ENCODE measurements around the gene UCHL1.

UCHL1 gene

GRCh38 chr4:41241919-41242318 is 14.8 kb upstream of the UCHL1 start:
- Histone ChIP-seq H3K27ac (replicated peaks) (no peak overlapping the region), H3K27me3 (ENCODE audit: insufficient read depth, poor library complexity, severe bottlenecking) (no peaks in the 10 kb centered on the region), H3K4me3 (replicated peaks; ENCODE audit: insufficient read depth, low read length) (no peak overlapping the region)
- TF ChIP-seq, protein P1, sequence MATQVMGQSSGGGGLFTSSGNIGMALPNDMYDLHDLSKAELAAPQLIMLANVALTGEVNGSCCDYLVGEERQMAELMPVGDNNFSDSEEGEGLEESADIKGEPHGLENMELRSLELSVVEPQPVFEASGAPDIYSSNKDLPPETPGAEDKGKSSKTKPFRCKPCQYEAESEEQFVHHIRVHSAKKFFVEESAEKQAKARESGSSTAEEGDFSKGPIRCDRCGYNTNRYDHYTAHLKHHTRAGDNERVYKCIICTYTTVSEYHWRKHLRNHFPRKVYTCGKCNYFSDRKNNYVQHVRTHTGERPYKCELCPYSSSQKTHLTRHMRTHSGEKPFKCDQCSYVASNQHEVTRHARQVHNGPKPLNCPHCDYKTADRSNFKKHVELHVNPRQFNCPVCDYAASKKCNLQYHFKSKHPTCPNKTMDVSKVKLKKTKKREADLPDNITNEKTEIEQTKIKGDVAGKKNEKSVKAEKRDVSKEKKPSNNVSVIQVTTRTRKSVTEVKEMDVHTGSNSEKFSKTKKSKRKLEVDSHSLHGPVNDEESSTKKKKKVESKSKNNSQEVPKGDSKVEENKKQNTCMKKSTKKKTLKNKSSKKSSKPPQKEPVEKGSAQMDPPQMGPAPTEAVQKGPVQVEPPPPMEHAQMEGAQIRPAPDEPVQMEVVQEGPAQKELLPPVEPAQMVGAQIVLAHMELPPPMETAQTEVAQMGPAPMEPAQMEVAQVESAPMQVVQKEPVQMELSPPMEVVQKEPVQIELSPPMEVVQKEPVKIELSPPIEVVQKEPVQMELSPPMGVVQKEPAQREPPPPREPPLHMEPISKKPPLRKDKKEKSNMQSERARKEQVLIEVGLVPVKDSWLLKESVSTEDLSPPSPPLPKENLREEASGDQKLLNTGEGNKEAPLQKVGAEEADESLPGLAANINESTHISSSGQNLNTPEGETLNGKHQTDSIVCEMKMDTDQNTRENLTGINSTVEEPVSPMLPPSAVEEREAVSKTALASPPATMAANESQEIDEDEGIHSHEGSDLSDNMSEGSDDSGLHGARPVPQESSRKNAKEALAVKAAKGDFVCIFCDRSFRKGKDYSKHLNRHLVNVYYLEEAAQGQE (IDR thresholded peaks at IDR 0.05; ENCODE audit: insufficient replicate concordance, low read depth) = no peak
- TF ChIP-seq POLR2AphosphoS5 (IDR thresholded peaks at IDR 0.05; ENCODE audit: low read depth) (no peak), SPI1 (IDR thresholded peaks at IDR 0.05; ENCODE audit: borderline replicate concordance, low read depth) (no peak), GABPA (IDR thresholded peaks at IDR 0.05; ENCODE audit: low read depth) (no peak)
- TF ChIP-seq, protein P2, sequence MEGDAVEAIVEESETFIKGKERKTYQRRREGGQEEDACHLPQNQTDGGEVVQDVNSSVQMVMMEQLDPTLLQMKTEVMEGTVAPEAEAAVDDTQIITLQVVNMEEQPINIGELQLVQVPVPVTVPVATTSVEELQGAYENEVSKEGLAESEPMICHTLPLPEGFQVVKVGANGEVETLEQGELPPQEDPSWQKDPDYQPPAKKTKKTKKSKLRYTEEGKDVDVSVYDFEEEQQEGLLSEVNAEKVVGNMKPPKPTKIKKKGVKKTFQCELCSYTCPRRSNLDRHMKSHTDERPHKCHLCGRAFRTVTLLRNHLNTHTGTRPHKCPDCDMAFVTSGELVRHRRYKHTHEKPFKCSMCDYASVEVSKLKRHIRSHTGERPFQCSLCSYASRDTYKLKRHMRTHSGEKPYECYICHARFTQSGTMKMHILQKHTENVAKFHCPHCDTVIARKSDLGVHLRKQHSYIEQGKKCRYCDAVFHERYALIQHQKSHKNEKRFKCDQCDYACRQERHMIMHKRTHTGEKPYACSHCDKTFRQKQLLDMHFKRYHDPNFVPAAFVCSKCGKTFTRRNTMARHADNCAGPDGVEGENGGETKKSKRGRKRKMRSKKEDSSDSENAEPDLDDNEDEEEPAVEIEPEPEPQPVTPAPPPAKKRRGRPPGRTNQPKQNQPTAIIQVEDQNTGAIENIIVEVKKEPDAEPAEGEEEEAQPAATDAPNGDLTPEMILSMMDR (IDR thresholded peaks at IDR 0.05; ENCODE audit: insufficient read depth, low read length) = no peak
- no peak for DNase-seq (ENCODE audit: low read depth in 1 of 2, low spot score in 1 of 2)

DNA sequence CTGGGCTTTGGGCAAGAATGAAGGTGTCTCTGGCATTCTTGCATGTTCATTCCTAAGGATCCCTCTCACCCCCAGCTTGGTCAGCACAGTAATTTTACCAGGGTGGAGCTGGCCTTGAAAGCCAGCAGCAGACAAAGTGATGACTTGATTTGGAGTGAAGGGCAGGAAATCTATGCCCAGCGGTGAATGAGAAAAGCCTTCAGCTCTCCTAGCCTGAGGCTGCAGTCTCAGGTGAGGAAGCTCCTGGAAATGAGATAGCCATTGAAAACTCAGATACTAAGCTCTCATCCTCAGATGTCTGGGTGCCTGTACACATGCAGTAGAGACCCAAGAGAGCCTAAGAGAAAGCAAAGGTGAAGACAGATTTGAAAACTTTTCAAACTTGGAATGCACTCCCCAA is 10.7 kb upstream of the UCHL1 start:
- Histone ChIP-seq H3K27me3 (ENCODE audit: insufficient read depth, poor library complexity, severe bottlenecking) (no peaks in the 10 kb centered on the region), H3K4me3 (replicated peaks; ENCODE audit: insufficient read depth, low read length) (no peak overlapping the region), H3K27ac (replicated peaks) (no peak overlapping the region)
- DNase-seq (ENCODE audit: low read depth in 1 of 2, low spot score in 1 of 2) = no peak
- TF ChIP-seq, protein P2 (IDR thresholded peaks at IDR 0.05; ENCODE audit: insufficient read depth, low read length) = no peak
- TF ChIP-seq POLR2AphosphoS5 (IDR thresholded peaks at IDR 0.05; ENCODE audit: low read depth) (no peak), GABPA (IDR thresholded peaks at IDR 0.05; ENCODE audit: low read depth) (no peak), SPI1 (IDR thresholded peaks at IDR 0.05; ENCODE audit: borderline replicate concordance, low read depth) (no peak)
- TF ChIP-seq, protein P1 (IDR thresholded peaks at IDR 0.05; ENCODE audit: insufficient replicate concordance, low read depth) = no peak

DNA sequence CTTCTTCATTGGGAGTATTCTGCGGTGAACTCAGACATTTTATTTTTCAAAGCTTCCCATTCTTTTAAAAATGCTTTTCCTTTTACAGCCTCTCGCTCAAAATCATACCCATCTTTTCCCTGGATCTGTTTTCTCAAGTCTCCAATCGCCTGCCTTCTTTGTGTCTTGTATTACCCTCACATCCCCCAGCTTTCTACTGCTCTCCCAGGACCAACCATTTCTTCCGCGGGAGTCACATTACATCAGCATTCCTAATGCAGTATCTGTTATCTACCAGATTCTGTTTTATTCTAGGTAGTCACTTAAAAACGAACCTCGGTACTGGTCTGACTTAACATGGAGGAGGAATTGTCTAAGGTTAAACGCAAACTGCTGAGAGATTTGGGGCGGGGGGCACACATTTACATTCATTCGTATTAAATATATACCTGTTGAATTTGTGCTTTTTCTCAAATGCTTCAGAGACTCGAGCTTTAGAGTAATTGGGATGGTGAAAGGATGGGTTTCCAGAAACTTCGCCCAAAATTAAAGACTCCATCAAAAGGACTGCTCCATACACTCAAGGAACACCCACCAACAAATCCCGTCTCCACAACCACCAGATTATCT is 493 bp upstream of the UCHL1 start:
- TF ChIP-seq SPI1 (IDR thresholded peaks at IDR 0.05; ENCODE audit: borderline replicate concordance, low read depth) (no peak), GABPA (IDR thresholded peaks at IDR 0.05; ENCODE audit: low read depth) (no peak), POLR2AphosphoS5 (IDR thresholded peaks at IDR 0.05; ENCODE audit: low read depth) (no peak)
- TF ChIP-seq, protein P1 (IDR thresholded peaks at IDR 0.05; ENCODE audit: insufficient replicate concordance, low read depth) = no peak
- TF ChIP-seq, protein P2 (IDR thresholded peaks at IDR 0.05; ENCODE audit: insufficient read depth, low read length) = no peak
- H3K4me3 ChIP-seq (replicated peaks; ENCODE audit: insufficient read depth, low read length) = no peak overlapping the region
- peaks cover 37% of the 10 kb centered on the region for H3K27me3 ChIP-seq (ENCODE audit: insufficient read depth, poor library complexity, severe bottlenecking)
- no peak for DNase-seq (ENCODE audit: low read depth in 1 of 2, low spot score in 1 of 2)
- H3K27ac ChIP-seq (replicated peaks) = no peak overlapping the region

Data from HL-60 (cell line).